GM19043 (cell line): ENCODE results near the gene PTCD1.
"Not testable (repeated sequence)": the region's sequence is repeated elsewhere in the genome, so short reads cannot be mapped to it uniquely, and the experiment has no call there.

ENCODE experiments used
- ATAC-seq: cut with Tn5 transposase; IDR thresholded peaks from one replicate; pipeline ENCODE4 v1.9.1; 2021; ENCODE audit warnings: low read depth; ENCODE audit not compliant: unreplicated experiment

PTCD1 gene

DNA sequence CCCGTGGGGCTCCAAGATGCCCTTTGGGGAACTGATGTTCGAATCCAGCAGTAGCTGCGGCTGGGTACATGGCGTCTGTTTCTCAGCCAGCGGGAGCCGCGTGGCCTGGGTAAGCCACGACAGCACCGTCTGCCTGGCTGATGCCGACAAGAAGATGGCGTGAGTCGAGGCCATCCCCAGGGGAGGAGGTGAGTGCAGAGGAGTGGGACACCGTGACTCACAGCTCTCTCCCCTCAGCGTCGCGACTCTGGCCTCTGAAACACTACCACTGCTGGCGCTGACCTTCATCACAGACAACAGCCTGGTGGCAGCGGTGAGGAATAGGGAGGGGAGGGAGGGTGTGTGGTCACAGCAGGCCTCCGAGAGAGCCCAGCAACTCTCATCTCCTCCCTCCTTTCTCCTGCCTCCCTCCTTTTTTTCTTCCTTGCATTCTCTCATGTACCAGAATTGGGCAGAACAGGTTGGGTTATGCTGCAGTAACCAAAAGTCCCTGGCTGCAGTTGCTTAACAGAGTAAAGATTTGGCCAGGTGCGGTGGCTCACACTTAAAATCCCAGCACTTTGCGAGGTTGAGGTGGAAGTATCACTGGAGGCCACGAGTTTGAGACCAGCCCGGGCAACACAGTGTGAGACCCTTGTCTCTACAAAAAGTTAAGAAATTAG lies 47.5 kb downstream of the PTCD1 start:
- ATAC-seq = no peak

DNA sequence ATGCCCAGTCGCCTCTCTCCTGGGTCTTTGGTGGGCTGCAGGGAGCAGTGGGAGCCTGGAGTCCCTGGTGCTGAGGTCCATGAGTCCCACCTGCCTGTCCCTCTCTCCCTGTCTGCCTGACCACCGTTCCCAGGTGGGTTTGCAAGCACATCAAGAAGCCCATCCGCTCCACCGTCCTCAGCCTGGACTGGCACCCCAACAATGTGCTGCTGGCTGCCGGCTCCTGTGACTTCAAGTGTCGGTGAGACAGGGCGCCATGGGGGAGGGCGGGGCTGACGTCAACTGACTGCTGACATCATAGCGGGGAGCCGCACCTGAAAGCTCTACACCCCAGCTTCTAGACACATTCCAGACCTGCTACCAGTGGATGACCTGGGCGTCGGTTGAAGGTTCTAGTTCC lies 48.8 kb downstream of the PTCD1 start:
- no peak for ATAC-seq

DNA sequence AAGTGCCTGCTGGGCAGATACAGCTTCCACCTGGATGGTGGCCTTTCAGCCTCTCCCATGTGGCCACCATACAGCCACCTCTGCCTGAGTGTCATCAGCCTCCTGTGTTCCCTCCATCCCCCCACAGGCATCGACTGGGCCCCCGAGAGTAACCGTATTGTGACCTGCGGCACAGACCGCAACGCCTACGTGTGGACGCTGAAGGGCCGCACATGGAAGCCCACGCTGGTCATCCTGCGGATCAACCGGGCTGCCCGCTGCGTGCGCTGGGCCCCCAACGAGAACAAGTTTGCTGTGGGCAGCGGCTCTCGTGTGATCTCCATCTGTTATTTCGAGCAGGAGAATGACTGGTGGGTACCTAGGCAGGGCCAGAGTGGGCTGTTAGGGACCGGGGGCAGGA lies 50.7 kb downstream of the PTCD1 start:
- no peak for ATAC-seq

GRCh38 chr7:99387239-99387635 lies 51.4 kb downstream of the PTCD1 start:
- ATAC-seq = not testable (repeated sequence)

DNA sequence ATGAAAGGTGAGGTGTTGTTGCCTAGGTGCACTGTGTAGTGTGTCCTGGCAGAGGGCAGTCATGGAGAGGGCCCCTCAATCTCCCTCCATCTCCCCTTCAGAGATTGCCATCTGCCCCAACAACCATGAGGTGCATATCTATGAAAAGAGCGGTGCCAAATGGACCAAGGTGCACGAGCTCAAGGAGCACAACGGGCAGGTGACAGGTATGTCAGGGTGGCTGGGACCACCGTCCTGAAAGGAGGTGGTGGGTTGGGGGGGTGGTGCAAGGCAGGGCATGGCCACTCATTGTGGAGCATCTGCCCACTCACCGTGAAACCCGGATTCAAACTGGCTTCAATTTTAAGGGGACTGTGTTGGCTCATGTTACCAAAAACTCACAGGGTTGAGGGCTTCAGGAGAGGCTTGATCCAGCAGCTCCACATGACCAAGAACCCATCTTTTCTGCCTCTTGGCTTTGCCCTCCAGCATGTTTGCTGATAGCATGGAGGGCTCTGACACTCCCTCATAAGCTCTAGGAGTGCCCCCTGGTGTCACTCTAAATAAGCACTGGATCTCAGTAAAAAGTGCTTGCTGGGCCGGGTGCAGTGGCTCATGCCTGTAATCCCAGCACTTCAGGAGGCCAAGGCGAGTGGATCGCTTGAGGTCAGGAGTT lies 51.9 kb downstream of the PTCD1 start:
- ATAC-seq = no peak

- no peak for ATAC-seq
Observed at GRCh38 chr7:99385564-99385963, 53.0 kb downstream of the PTCD1 start.

- no peak for ATAC-seq
Observed at GRCh38 chr7:99384523-99384922, 54.1 kb downstream of the PTCD1 start.

GRCh38 chr7:99383791-99384370 lies 54.7 kb downstream of the PTCD1 start:
- ATAC-seq = no peak

DNA sequence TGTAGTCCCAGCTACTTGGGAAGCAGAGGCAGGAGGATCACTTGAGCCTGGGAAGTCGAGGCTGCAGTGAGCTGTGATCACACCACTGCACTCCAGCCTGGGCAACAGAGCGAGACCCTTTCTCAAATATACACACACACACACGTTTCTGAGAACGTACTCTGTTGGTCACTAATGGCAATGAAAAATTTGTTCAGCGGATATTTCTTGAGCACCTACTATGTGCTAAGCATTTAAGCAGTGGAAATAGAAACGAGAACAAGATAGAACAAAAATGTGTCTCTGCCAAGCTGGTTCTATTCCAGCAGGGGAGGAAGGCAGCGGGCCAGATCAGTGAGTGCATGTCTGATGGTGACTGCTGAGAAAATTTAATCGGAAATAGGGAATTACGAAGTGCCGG lies 55.4 kb downstream of the PTCD1 start:
- ATAC-seq = no peak

DNA sequence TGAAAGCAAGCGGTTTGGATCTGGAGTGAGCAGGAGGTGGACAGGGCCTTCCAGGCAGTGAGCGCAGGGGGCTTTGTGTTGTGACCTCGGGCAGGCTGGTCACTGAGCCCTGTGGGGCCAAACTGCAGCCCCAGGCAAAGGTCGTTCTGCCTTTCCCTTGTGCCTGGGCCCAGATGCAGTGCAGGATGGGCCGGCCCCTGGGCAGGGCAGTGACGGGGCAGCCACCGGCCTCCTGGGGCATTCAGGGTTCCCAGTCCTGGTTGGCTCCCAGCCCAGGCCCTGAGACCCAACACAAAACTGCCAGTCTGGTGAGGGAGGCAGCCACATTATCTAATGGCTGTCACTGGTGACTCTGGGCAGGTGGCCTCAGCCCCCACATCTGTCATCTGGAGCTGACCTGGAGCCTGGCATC lies 56.9 kb downstream of the PTCD1 start:
- ATAC-seq = no peak

GRCh38 chr7:99380823-99381663 lies 57.6 kb downstream of the PTCD1 start:
- peak; percentile 79 for ATAC-seq

GRCh38 chr7:99380032-99380822 lies 58.4 kb downstream of the PTCD1 start:
- peak; percentile 44 for ATAC-seq

GRCh38 chr7:99379693-99380031 lies 58.9 kb downstream of the PTCD1 start:
- ATAC-seq = not testable (repeated sequence)

DNA sequence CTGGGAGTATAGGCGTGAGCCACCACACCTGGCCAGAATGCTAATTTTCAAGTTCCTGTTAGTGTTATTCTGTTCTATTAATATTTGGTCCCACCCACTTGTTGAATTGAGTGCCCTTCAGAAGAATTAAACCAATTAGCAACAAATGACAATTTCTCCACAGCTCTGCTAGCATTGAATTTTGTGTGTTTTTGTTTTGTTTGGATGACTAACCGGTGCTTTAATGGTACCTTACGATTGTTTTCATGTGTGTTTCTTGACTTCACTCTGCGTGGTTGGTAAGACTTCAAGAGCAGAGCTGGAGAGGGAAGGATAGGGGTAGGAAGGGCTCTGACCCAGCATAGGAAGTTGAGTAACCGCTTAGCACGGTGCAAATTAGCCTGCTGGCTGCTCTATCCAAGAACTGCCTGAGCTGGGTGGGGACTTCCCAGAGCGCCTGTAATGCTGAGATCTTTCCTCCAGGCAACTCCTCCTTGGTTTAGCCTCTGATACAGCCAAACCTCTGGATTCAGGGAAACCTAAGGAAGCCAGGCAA lies 59.5 kb downstream of the PTCD1 start:
- no peak for ATAC-seq

DNA sequence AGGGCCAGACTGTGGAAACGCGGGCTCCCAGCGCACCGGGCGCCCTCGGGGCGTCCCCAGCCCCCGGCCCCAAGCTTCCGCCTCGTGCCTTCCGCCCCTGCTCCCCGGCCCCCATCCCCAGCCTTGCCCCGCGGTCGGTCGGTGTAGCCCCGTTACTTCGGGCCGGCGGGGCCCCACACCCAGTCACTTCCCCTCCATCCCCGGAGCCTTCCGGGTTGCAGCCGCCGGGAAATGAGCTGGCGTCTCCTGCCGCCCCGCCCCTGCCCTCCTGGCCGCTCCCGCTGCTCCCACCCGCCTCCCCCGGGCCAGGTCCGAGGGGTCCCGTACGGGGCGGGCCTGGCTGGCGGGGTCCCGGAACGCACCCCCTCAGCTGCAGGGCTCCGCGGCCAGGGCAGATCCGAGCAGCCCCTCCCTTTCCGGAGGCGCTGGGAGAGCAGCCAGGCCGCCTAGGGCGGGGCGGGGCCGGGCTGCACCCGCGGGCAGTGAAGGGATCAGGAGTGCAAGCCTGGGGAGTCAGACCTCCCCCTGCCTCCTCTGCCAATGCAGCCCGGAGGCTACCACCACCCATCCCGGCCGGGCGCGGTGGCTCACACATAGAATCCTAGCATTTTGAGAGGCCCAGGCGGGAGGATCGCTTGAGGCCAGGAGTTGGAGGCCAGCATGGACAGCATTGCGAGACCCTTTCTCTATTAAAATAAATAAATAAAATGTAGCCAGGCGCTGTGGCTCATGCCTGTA lies 63.4 kb downstream of the PTCD1 start:
- ATAC-seq = peak; percentile 37

DNA sequence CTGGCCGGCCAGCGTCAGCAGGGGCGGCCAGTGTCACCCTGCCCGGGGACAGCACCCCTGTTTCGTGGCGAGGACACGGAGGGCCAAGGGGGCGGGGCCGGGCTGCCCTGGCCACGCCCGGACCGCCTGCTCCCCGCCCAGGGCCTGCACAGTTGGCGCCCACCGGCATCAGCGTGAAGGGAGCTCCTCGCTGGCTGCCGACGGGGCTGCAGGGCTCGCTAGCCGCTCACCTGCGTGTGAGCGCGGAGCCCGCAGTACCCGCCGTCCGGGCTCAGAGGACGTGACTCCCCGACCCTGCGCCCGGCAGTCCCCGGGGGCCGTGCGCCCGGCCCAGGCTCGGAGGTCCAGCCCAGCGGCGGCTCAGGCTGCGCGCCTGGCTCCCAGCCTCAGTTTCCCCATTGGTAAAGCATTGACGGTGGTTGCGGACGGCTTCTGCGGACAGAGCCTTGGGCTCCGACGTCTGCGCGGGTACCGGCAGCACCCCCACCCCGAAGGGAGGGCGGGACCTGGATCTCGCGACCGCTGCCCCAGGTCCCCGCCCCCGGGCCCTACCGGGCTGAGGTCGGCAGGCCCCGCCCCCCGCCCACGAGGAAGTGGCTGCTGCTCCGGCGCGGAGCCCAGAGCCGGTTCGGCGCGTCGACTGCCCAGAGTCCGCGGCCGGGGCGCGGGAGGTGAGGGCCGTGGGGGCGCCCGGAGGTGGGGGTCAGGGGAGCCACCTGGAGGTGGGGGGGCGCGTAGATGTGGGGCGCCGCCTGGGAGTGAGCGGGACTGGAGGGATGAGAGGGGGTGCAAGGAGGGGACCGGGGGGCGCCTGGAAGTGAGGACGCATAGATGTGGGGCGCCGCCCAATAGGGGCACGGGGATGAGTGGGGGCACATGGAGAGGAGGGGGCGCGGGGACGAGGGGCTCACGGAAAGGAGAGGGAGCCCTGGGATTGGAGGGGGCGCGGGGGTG lies 64.2 kb downstream of the PTCD1 start, which contains the start of gene ARPC1B:
TSS of gene ARPC1B (plus strand) at position 620 of the 954 bp plus-strand sequence. CDS start 10,985 bp downstream, outside the sequence.
- peak; percentile 43 for ATAC-seq

GRCh38 chr7:99373091-99374066 lies 65.2 kb downstream of the PTCD1 start:
- no peak for ATAC-seq
